Choroid plexus epithelial cell (primary cell): ENCODE results near the gene UBE2J2.

Source experiments
- DNase-seq: peaks from one replicate; pipeline ENCODE4 v3.0.0-alpha.2; 2010; ENCODE audit warnings: low read depth
- H3K4me3 ChIP-seq: 2 replicates; pipeline ENCODE4 v1.5.1; 2011; ENCODE audit warnings: low read depth, mild to moderate bottlenecking, control low read depth, low read length, moderate library complexity
- TF ChIP-seq, protein P1 (sequence below): conservative IDR thresholded peaks from 2 replicates; pipeline ENCODE4 v1.5.1; 2011; ENCODE audit warnings: low read depth, mild to moderate bottlenecking, control low read depth, inconsistent platforms, low read length, moderate library complexity

Gene UBE2J2

DNA sequence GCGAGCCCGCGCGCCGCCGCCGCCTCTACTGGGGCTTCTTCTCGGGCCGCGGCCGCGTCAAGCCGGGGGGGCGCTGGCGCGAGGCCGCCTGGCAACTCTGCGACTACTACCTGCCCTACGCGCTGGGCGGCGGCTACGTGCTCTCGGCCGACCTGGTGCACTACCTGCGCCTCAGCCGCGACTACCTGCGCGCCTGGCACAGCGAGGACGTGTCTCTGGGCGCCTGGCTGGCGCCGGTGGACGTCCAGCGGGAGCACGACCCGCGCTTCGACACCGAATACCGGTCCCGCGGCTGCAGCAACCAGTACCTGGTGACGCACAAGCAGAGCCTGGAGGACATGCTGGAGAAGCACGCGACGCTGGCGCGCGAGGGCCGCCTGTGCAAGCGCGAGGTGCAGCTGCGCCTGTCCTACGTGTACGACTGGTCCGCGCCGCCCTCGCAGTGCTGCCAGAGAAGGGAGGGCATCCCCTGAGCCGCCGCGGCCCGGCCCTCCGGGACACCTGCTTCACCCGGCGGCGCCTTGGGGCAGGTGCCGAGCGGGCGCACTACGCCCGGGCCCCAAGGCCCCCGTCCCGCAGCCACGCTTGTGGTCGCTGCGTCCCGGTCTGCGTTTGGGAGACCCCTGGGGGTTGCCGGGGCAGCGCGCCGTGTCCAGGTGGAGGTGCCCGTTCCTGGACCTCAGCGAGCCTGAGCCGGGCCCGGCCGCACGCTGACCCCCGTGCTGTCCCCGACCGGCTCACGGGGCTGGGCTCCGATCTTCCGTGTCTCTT is 40.7 kb downstream of the UBE2J2 start:
- TF ChIP-seq, protein P1, sequence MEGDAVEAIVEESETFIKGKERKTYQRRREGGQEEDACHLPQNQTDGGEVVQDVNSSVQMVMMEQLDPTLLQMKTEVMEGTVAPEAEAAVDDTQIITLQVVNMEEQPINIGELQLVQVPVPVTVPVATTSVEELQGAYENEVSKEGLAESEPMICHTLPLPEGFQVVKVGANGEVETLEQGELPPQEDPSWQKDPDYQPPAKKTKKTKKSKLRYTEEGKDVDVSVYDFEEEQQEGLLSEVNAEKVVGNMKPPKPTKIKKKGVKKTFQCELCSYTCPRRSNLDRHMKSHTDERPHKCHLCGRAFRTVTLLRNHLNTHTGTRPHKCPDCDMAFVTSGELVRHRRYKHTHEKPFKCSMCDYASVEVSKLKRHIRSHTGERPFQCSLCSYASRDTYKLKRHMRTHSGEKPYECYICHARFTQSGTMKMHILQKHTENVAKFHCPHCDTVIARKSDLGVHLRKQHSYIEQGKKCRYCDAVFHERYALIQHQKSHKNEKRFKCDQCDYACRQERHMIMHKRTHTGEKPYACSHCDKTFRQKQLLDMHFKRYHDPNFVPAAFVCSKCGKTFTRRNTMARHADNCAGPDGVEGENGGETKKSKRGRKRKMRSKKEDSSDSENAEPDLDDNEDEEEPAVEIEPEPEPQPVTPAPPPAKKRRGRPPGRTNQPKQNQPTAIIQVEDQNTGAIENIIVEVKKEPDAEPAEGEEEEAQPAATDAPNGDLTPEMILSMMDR: no peak
- H3K4me3 ChIP-seq: peak overlapping the region; percentile 17
- no peak for DNase-seq

GRCh38 chr1:1232208-1232795 is 41.4 kb downstream of the UBE2J2 start, which contains the start of gene B3GALT6:
Gene B3GALT6 (plus strand): TSS chr1:1232237. CDS start chr1:1232279, 42 bp downstream.
- H3K4me3 ChIP-seq: peak within 1 kb of the TSS; percentile 67
- TF ChIP-seq, protein P1: no peak
- no peak for DNase-seq

DNA sequence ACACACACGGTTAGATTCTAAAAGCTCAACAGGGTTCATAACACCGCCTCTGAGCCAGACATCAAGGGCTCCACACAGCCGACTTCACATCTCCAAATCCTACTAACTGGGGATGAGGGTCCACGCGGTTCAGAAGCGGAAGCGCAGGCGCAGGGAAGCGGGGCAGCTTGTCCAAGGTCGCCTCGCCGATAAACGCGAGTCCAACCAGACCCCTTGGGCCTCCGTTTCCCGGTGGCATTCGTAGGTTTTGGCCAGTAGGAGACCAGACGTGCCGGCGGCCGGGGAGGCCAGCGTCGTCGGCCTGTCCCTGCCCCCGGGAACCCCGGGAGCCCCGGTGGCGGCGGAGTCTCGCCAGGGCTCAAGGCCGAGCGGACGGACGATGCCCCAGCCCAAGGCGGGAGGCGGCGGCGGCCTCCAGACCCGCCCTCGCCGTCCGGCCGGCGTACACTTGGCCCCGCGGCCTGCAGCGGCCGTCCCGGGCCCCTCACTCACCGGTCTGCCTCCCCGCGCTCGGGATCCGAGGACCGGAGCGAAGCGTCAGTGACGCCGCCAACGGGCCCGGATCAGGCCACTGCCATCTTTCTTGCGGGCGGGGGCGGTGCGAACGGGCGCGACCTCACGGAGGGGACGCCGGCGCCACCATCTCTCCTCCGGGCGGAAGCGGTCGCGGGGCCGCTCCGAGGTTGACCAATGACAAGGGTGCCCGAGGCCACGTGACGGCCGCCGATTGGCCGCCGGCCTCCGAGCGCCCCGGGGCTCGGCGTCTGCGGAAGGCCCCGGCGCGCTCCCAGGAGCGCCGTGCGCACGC is 42.0 kb downstream of the UBE2J2 start, which contains the start of gene SDF4:
TSS of gene SDF4 (minus strand) at position 602 of the 808 bp plus-strand sequence. CDS start 3,229 bp downstream, outside the sequence.
- peak; percentile 98 for DNase-seq
- TF ChIP-seq, protein P1: no peak
- peak within 1 kb of the TSS; percentile 67 for H3K4me3 ChIP-seq

- DNase-seq: peak; percentile 83
Measured at GRCh38 chr1:1230656-1231399, 42.8 kb downstream of the UBE2J2 start.

DNA sequence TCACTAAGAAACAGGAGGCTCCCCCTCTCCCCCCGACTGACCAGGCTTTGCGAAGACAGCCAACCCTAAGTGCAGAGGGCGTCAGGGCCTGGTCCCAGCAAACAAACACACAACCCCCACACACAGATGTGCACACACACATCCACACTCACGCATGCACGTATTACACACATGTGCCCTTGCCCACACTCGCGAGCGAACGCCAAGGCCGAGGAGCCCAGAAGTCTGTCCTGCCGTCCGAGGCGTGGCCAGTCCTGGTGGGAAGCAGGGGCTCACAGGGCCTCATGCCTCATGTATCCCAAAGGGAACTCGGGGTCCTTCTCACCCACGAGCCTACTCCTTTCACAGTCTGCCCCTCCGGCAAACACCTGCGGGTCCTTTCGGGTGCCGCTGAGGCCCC is 43.9 kb downstream of the UBE2J2 start:
- no peak overlapping the region for H3K4me3 ChIP-seq
- TF ChIP-seq, protein P1: no peak

More at GRCh38 chr1:1230656-1231399, 42.8 kb downstream of the UBE2J2 start:
- TF ChIP-seq, protein P1: peak; percentile 62
- peak overlapping the region; percentile 67 for H3K4me3 ChIP-seq

GRCh38 chr1:1228596-1229321 is 44.9 kb downstream of the UBE2J2 start:
- H3K4me3 ChIP-seq: no peak overlapping the region

More for the DNA sequence above, 43.9 kb downstream of the UBE2J2 start:
- no peak for DNase-seq

More at GRCh38 chr1:1228596-1229321, 44.9 kb downstream of the UBE2J2 start:
- no peak for DNase-seq
- TF ChIP-seq, protein P1: no peak
